Activated CD4-positive, alpha-beta T cell treated with anti-CD3 and anti-CD28 coated beads, Interleukin-2, amount 50 U/mL, for 1 hour (primary cell): ENCODE results near the gene MUC15.

ENCODE experiments used
- DNase-seq: peaks from one replicate; pipeline ENCODE4 v3.0.0-alpha.2; 2020

The MUC15 gene

GRCh38 chr11:26573896-26574295, 1.8 kb upstream of the MUC15 start:
- DNase-seq, result no peak

DNA sequence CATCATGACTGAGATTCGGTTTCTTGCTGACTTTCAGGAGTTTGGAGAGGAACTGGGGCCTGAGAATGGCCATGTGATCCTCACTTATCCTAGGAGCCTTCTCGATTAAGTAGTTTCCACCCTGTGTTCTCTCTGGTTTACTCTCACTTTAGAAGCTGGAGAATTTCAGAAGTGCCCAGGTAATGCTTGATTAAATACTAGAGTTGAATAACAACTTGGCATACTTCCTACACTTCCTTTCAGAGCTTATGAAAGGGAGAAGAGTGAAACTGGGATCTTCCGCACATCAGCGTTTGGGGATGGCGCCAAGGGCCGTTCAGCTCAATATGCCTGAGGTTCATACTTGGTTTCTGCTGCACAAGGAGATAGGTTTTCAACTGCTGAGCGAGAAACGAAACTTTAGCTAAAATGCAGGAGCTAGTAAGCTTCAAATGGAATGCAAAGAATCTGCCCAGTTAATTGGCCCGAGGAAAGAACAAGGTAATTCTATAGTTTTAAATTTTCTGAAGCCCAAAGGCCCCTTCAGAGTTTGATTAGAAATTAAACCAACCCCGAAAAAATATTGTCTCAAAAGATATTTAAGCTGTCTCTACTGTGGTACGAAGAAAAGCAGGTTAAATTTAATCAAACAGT, 823 bp upstream of the MUC15 start:
- no peak for DNase-seq

DNA sequence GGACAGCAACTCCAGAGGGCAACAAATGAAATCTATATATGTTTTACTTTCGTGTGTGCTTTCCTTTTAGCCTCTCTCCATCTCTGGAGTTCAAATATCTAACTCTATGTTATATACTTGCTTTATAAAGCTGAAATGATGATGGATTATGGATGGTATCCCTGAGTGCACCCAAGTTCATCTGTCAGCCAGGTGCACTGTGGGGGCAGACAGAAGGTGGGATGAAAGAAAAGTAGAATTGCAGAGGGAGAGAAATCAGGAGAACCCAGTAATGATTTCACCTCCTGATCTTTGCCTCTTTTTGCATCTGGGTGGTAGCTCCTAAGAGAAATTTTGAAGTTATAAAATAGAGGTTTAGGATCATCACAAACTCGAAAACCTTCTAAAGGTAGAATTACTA, 2.4 kb downstream of the MUC15 start:
- no peak for DNase-seq

GRCh38 chr11:26558190-26558589, 13.9 kb downstream of the MUC15 start:
- no peak for DNase-seq

GRCh38 chr11:26557666-26558065, 14.4 kb downstream of the MUC15 start:
- no peak for DNase-seq

- no peak for DNase-seq
Observed at GRCh38 chr11:26556582-26556981, 15.5 kb downstream of the MUC15 start.

- DNase-seq, result no peak
Observed at GRCh38 chr11:26554455-26554854, 17.6 kb downstream of the MUC15 start.

- no peak for DNase-seq
Observed at GRCh38 chr11:26553182-26553581, 18.9 kb downstream of the MUC15 start.

DNA sequence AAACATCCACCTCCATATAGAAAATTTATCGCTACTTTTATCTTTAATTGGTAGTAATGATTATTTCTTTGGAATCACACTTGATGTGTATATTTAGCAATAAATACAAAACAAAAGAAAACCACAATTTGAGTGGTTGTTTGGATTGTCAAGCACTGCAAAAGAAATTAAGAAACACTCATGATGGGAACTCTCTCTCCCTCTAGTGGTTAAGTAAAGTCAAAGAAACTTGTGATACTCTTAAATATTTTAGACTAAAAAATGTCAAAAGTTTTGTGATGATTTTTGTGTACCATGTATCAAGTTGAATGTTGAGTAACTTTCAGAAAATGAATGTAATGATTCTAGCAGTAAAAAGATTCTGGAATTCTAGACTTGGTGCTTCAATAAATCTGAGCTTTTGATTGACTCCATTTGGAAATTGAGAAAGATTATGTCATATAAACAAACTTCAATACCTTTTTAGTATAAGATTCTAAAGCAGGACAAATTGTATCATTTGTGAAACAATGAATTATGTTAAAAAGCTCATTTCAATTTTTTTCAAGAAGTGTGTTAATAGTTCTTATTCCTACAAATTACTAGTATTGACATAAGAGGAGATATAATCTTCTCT, 20.8 kb downstream of the MUC15 start:
- DNase-seq, result no peak

DNA sequence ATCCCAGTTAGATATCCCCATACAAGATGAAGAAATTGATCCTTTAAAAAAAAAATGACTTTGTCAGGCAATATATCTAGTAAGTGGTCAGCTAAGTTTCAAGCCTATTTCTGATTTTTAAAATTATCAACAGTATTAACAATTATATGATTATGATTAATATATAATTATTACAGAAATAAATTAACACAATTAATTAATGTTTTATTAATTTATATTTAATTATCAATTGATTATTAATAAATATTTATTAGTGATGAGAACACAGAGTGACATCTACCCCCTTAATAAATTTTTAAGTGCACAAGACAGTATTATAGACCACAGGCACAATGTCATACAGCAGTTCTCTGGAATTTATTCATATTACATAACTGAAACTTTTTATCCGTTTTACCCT, 22.0 kb downstream of the MUC15 start:
- no peak for DNase-seq

DNA sequence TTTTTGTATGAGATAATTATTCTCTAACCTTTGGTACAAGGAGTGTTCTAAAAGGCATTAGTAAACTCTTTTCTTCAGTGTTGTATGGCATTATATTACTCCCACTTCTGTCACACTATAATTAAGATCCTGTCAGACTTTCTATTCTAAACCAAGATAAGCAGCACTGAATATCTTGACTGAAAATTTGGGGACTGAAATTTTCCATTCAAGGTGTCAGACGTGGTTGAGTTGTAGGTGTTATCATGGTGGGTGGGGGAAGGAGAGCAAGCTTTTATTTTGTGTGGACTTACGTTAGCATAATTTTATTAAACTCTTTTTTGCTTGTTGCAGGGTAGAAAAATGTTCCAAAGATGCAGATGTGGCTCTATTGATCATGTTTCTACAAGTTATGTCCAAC, 22.9 kb downstream of the MUC15 start:
- no peak for DNase-seq

DNA sequence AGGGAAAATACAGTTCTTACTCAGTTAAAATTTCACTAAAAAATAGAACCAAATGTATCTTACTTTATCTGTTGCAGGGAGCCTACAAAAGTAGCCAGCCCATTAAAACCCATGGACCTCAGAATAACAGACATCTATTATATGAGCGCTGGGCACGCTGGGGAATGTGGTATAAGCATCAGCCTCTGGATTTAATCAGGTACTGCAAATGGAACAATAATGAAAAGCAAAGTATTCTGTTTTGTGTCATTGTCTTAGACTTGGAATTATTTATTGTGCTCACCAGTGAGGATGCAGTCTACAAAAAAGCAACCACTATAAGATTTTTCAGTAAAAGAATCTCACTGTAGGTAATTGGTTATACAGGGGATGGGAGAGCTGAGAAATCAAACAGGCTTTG, 30.2 kb downstream of the MUC15 start:
- no peak for DNase-seq

DNA sequence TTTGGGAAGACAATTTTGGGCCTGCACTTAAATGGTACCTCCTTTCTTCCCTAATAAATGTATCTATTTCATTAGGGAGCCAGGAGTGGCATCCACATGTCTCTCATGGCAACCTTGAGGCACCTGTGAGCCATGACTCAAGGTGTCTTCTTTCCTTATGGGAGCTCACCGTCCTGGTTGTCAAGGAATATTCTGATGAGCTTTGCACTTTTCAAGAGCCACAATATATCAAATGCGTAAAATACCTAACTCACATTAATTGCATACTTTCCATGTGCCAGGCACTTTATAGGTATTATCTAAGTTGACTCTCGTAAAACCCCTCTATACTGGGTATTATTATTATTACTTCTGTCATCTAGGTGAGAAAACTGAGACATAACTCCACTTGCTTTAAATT, 32.5 kb downstream of the MUC15 start:
- no peak for DNase-seq

- no peak for DNase-seq
Observed at GRCh38 chr11:26537341-26537740, 34.7 kb downstream of the MUC15 start.

DNA sequence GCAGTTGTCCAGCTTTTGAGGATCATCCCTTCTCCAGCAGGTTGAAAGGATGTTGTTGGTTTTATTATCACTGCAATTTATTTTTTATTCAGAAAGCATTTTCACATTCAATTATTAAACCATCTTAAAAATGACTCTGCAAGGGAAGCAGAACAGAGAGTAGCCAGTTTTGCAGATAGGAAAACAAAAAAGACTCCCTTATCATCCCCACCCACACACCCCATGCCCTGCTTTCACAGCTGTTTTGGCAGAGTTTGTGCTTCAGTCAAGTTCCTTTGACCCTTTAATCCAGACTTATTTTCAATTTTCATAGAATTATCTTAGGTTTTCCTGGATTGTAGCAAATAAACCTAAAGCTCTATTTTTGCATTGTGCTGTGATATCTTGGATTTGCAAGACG, 44.4 kb downstream of the MUC15 start:
- DNase-seq, result no peak

DNA sequence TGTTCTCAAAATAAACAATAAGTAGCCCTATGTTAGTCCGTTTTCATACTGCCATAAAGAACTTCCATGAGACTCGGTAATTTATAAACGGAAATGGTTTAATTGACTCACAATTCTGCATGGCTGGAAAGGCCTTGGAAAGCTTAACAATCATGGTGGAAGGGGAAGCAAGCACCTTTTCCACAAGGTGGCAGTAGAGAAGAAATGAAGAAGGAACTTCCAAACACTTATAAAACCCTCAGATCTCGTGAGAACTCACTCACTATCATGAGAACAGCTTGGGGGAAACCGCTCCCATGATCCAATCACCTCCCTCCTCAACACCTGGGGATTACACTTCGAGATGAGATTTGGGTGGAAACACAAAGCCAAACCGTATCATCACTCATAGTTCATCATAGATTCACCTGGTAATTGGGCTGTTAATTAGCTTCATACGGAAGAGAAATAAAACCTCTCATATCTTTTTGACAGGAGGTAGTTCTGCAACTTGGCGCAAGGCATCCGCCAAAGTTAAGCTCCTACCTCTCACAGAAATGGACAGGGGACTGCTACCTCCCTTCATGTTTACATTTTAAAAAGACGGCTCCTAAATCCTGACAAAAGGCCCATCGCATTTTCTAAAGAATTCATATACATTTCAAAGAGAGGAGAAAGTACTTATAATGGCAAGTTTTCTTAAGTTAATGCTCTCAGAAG, 49.0 kb downstream of the MUC15 start:
- no peak for DNase-seq

DNA sequence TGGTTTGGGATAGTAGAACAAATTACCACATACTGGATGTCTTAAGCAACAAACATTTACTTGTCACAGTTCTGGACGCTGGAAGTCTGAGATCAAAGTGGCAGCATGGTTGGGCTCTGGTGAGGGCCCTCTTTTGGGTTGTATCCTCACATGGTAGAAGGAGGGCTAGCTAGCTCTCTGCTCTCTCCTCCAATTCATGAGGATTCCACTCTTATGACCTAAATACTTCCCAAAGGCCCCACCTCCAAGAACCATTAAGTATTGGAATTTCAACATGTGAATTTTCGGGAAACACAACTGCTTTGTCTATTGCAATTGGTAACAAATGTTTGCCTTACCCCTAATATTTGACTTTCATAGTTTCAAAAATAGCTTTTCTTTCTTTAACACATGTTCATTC, 52.6 kb downstream of the MUC15 start:
- no peak for DNase-seq

- no peak for DNase-seq
Observed at GRCh38 chr11:26512196-26512595, 59.9 kb downstream of the MUC15 start.

- no peak for DNase-seq
Observed at GRCh38 chr11:26510756-26511155, 61.3 kb downstream of the MUC15 start.

DNA sequence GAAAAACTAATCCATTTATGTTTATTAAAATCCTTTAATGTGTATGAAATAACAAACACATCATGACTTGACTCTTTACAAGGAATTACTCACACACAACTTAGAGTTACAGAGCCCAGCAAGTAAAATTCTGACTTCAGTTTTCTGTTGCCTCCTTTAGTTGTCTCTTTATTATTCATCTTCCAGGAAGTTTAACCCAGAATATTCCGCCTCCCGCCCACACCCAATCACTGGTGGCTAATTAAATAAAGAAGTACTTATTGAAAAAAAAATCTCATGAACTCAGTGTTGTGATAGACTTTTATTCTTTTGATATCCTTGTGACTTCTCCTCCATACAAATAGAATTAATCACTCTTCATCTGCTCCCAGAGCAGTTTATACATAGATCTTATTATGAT, 61.9 kb downstream of the MUC15 start:
- no peak for DNase-seq
